Activated effector memory CD4-positive, alpha-beta T cell treated with anti-CD3 and anti-CD28 coated beads, Interleukin-2, amount 50 U/mL, for 16 hours (primary cell): Measurements from ENCODE around the gene F7.
"Not testable (repeated sequence)": the region's sequence is repeated elsewhere in the genome, so short reads cannot be mapped to it uniquely, and the experiment has no call there.

ENCODE experiments used
- DNase-seq: peaks from one replicate; pipeline ENCODE4 v3.0.0-alpha.2; 2020

The F7 gene

DNA sequence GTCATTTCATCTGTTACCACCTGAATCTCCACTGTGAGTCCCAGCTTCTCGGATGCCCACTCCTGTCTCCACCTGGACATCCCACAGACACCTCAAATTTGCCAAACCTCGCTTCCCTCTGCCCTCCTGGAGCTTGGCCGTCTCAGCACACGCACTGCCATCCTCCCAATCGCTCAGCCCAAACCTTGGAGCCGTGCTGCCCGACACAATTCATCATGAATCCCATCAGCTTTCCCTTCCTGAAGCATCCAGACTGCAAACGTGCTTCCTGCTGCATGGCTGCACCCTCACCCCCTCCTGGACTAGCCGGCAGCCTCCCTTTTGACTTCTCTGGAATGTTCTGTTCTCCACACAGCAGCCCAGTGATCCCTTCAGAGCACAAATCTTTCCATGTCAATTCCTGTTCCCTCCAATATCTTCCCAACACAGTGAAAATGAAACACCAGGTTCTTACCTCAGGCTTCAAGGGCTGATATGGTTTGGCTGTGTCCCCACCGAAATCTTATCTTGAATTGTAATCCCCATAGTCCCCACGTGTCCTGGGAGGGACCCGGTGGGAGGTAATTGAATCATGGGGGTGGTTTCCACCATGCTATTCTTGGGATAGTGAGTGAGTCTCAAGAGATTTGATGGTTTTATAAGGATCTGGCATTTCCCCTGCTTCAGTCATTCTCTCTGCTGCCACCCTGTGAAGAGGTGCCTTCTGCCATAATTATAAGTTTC, 51.8 kb downstream of the F7 start:
- DNase-seq: no peak

DNA sequence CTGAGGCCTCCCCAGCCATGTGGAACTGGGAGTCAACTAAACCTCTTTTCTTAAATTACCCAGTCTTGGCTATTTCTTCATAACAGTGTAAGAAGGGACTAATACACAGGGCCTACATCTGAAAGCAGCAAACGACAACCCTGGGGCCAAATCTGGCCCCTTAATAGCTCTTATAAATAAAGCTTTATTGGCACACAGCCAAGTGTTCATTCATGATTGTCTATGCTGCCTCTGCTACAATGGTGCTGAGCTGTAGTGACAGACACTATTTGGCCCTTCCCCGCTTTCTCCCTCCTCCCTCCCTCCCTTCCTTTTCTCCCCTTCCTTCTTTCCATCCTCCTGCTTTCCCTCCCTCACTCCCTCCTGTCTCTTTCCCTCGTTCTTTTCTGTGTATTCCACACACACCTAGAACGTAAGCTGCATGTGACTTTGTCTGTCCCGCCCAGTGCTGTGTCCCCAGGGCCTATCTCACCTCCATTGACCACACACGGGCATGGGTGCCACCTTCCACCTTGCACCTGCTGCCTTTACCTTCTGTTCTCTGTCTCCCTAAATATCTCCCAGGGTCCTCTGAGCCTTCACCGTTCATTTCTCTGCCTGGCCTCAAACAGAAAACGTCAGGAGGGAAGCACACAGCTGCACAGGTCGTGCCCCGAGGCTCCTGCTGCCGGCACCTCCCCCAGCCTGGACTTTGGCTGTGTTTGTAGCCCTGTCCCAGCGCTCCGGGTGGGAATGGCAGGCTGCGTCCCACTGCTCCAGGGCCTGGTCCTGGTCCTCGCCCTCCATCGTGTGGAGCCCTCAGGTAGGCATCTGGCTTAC, 52.5 kb downstream of the F7 start, which contains the start of gene PROZ:
Gene PROZ, plus strand, starts transcription at position 720 of the 819 bp plus-strand sequence. Its CDS starts 13 bp downstream, at position 733.
- DNase-seq: no peak

DNA sequence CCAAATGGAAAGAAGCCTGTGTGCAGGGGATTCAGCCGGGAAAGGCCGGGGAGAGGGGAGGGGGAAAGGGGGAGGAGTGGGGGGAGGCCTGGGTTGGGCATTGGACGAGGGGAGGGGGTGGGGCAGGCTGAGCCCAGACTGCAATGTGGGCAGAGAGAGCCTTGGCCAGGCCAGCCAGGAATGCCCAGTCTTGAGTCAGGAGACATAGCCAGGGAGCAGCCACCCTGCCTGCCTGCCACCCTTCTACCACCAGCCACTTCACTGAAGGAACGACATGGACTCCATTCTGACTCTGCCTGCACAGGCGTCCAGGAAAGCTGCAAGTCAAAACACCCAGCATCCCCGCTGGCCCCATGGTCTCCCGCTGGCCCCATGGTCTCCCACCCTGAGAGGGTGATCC, 53.4 kb downstream of the F7 start:
- DNase-seq: no peak

DNA sequence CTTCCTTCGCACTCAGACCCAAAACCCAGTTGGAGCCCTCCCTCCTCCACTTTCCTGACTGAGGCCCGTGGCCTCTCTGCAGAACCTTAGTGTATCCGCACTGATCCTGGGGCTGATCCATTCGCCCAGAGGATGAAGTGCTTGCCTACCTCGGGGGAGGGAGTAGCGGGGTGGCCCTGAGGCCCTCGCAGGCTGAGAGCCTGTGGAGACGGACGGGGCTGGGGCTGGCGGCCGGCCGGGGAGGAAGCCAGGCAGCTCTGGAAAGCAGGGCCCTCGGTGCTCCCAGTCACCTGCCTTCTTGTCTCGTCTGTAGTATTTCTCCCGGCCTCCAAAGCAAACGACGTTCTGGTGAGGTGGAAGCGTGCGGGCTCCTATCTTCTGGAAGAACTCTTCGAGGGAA, 54.1 kb downstream of the F7 start:
- no peak for DNase-seq

DNA sequence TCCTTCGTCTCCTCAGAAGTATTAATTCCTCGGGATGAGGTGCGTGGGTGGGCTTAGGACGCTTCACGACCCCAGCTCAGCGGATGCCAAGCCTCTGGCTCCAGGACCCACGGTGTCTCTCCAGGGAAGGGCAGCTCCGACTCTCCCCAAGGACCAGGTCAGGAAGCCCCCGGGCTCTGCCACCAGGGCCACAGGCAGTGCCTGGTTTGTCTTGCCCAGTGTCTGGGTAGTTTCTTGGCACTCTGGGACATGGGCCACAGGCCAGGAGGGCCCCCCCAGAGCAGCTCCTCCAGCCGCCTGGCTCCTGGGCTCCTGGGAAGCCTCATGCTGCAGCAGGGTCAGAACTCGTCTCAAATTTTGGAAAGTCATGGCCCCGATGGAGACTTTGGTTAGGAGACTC, 55.4 kb downstream of the F7 start:
- DNase-seq: no peak

DNA sequence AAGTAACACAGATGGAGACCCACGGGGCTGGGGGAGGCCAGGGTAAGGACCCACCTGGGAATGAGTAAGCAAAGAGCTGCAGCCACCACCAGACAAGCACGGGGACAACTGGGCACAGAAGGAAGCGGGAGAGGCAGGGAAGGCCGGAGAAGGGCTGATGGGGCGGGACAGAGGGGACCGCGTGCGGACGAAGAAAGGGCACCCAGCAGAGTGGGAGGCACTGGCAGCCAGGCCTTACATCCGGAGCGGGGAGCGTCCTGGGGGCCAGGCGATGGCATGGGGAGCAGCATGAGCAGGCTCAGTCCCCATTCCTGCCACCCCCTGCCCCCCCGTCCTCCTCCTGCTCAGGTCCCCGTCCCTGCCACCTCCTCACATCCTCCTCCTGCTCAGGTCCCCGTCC, 55.8 kb downstream of the F7 start:
- no peak for DNase-seq

DNA sequence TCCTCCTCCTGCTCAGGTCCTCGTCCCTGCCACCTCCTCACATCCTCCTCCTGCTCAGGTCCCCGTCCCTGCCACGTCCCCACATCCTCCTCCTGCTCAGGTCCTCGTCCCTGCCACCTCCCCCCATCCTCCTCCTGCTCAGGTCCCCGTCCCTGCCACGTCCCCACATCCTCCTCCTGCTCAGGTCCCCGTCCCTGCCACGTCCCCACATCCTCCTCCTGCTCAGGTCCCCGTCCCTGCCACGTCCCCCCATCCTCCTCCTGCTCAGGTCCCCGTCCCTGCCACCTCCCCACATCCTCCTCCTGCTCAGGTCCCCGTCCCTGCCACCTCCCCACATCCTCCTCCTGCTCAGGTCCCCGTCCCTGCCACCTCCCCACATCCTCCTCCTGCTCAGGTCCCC, 56.4 kb downstream of the F7 start:
- DNase-seq: not testable (repeated sequence)

DNA sequence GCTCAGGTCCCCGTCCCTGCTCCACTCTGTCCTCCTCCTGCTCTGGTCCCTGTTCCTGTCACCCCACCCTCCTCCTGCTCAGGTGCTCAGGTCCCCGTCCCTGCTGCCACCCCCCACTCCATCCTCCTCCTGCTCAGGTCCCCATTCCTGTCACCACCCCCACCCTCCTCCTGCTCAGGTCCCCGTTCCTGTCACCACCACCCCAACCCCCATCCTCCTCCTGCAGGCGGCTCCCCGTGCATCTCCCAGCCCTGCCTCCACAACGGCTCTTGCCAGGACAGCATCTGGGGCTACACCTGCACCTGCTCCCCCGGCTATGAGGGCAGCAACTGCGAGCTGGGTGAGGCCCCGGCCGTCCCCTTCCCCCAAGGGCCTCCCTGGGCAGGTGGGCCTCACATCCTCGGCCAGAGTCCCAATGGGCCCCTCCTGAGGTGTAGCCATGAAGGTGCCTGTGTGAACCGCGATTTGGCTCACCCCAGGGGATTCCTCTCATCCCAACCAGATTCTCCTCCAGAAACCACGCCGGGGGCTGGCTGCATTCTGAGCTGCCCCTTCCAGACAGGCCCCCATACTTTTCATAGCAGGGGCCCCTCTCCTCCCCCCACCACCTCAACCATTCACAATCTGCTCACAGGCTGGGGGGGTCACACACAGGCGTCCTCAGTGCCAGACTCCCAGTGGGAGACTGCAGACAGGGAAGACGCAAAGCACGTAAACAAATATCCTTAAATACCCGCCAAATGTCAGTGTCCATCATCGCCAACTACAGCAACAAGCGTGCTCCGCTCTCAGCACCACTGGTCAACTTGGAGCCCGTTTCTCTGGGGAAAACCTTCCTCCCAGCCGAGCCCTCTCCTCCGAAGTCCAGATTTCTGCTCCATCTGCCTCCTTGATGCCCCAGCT, 57.4 kb downstream of the F7 start:
- no peak for DNase-seq

DNA sequence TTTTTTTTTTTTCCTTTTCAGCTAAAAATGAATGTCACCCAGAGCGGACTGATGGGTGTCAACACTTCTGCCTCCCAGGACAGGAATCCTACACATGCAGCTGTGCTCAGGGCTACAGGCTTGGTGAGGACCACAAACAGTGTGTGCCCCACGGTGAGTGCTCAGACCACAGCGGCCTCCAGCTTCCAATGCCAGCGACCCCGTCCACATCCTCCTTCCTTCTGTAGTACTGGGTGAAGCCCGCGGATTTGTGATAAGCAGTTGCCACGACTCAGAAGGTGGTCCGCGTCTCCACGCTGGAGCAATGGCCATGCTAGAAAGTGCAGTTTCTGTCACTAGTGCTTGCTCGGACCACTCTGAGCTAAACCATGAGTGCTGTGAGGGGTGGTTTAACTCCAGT, 58.9 kb downstream of the F7 start:
- DNase-seq: no peak

DNA sequence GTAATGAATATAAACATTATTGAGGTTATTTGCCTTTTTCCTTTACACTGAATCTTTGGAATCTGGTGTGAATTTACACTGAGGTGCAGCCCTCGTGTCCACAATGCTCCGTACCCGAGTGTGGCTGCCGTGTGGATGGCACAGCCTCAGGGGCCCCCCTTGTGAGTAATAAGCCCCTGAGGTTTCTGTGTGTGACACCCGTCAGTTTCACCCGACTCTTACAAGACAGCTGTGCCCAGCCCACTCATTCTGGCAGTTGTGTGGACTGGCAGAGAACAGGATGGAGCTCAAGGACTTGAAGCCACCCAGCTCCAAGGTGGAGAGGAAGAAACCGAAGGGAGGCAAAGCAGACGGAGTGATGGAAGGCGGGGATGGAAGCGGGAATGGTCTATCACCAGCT, 60.7 kb downstream of the F7 start:
- DNase-seq: no peak

DNA sequence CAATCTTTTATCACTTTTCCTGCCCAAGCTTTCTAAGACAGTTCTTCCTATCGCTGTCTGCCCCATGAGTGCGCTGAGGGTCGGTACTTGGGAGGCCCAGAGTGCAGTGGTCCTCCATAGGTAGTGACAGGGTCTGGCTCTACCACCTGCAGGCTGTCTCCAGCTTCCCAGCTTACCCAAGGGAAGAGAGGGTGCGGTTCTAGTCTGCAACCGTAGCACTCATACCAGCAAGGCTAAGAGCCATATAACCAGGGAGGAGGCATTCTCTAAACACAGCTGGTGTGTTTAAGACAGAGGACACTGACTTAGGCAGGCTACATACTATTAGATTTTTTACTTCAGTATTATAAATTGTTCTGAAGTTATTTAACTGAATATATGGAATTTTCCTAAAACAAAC, 61.1 kb downstream of the F7 start:
- DNase-seq: no peak

DNA sequence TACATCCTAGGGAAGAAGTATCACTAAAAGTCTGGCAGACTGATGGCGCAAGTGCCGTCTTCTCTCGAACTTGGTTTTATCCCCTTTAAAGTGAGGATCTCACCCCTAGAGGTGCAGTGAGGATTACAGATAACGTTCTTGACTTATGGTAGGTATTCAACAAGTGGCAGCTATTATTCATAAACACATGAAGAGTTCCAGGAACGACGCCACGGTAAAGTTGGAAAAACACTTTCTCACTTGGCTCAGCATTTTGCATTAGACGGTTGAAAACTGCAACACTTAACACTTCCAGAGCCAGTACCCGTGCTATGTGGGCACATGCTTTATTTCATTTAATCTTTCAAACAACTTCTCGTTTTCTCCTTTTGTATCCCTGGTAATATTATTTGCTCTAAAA, 61.6 kb downstream of the F7 start:
- DNase-seq: no peak

DNA sequence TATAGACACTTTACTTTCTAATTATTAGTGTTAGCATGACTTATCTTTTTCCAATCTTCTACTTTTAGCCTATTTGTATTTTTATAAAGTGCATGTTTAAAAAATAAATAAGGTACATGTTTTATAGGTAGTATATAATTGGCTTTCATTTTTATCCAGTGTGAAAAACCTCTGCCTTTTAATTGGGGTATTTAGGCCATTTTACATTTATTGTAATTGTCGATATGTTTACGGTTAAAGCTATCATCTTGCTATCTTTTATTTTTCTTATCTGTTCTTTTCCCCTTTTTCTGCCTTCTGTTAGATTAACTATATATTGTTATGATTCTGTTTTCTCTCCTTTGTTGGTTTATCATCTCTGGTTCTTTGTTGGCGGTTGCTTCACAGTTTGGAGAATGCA, 62.0 kb downstream of the F7 start:
- DNase-seq: no peak

DNA sequence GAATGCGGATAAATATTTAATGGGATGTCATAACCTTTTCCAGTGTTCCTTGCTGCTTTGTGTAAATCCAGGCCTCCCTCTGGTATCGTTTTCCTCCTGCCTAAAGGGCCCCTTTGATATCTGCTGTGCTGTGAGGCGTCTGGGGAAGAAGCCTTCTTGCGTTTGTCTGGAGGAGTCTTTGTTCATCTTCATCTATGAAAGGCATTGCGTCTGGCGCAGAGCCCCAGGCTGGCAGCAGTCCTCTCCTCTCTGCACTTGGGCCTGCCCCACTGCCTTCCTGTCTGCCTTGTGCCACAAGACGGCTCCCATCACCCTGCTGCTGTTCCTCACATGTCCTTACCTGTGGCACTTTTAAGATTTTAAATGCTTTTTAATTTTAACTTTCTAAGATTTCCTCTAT, 62.6 kb downstream of the F7 start:
- DNase-seq: no peak

DNA sequence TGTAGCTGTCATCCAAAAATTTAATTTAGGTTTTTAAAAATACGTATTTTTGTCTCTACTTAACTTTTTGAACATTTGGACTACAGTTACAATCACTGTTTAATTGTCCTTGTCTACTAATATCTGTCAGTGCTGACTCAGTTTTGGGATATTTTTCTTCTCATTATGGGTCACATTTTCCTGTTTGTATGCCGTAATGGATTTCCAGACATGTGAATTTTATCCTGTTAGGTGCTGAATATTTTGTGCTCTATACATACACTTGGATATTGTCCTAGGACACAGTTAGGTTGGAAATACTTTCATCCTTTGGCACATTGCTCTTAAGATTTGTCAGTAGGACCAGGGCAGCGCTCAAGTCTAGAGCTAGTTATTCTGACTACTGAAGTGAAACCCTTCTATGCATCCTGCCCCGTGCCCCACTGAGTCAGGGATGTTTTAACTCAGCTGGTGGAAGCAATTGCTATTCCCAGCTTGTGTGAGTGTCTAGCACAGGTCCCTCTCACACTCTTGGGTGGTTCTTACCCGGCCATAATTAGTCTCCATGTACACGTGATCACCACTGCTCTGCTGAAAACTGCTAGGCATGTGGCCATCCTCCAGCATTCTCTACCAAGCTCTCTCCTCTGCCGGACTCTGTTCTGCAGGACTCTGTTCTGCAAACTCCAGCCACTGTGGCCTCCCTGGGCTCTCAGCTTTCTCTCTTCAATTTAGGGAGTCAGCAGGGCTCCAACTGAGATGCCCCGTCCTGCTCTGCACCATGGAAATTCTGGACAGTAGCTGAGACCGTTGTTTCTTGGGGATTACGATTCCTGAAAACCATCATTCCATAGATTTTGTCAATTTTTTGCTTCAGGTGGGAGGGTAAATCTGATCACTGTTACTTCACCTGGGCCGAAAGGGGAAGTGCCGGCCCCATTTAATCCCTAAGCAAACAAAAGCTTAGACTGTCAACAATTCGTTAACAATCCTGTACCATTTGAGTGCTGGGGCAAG, 64.0 kb downstream of the F7 start:
- no peak for DNase-seq
